ENCODE results near the gene AIPL1.

DNA sequence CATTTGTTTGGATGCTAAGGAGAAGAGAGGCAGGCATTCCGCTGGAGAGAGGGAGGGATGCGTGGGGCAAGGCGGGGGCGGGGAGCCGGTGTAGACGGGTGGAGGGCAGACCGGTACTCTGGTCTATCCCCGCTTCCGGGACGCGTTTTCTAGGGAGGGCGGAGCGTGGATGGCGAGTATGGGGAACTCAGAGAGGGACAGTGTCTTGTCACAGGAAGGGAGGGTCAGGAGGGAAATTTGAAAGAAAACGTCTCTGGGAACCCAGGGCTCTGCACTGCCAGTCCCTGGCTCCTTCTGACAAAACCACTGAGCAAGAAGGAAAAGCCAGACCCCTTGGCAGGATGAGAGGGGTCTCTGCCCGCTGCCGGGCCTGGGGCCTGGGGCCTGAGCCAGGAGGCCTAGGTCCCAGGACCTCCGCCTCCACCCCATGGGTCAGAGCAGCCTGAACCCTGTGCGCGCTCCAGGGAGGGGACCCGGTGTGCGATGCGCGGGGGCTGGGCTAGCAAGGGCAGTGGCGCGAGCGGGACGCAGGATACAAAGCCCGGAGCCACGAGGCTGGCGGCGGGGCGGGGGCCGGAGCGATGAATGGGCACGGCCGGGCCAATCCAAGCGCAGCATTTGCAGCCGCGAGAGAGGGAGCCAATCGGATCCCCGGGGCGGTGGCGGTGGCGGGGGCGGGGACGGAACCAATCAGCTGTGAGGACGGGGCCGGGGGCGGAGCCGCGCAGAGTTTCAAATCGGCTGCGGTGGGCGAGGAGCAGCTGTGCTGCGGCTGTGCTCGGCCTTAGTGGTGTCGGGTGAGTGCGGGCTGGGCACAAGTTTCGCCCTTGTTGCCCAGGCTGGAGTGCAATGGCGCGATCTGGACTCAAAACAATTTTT is 9.0 kb upstream of the AIPL1 start, which contains the start of gene PIMREG:
- TF ChIP-seq, protein P1, sequence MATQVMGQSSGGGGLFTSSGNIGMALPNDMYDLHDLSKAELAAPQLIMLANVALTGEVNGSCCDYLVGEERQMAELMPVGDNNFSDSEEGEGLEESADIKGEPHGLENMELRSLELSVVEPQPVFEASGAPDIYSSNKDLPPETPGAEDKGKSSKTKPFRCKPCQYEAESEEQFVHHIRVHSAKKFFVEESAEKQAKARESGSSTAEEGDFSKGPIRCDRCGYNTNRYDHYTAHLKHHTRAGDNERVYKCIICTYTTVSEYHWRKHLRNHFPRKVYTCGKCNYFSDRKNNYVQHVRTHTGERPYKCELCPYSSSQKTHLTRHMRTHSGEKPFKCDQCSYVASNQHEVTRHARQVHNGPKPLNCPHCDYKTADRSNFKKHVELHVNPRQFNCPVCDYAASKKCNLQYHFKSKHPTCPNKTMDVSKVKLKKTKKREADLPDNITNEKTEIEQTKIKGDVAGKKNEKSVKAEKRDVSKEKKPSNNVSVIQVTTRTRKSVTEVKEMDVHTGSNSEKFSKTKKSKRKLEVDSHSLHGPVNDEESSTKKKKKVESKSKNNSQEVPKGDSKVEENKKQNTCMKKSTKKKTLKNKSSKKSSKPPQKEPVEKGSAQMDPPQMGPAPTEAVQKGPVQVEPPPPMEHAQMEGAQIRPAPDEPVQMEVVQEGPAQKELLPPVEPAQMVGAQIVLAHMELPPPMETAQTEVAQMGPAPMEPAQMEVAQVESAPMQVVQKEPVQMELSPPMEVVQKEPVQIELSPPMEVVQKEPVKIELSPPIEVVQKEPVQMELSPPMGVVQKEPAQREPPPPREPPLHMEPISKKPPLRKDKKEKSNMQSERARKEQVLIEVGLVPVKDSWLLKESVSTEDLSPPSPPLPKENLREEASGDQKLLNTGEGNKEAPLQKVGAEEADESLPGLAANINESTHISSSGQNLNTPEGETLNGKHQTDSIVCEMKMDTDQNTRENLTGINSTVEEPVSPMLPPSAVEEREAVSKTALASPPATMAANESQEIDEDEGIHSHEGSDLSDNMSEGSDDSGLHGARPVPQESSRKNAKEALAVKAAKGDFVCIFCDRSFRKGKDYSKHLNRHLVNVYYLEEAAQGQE (IDR thresholded peaks at IDR 0.05; ENCODE audit: low read depth) = no peak
- TF ChIP-seq SP1 (IDR thresholded peaks at IDR 0.05; ENCODE audit: low read depth) (peak; percentile 85), POLR2AphosphoS5 (IDR thresholded peaks at IDR 0.05; ENCODE audit: low read depth, low read length) (peak; percentile 78), EZH2phosphoT487 (IDR thresholded peaks at IDR 0.05; ENCODE audit: borderline replicate concordance) (no peak), EZH2 (IDR thresholded peaks at IDR 0.05) (no peak), YY1 (IDR thresholded peaks at IDR 0.05; ENCODE audit: extremely low read depth, insufficient replicate concordance, low read depth, low read length) (no peak)
- TF ChIP-seq, protein P2, sequence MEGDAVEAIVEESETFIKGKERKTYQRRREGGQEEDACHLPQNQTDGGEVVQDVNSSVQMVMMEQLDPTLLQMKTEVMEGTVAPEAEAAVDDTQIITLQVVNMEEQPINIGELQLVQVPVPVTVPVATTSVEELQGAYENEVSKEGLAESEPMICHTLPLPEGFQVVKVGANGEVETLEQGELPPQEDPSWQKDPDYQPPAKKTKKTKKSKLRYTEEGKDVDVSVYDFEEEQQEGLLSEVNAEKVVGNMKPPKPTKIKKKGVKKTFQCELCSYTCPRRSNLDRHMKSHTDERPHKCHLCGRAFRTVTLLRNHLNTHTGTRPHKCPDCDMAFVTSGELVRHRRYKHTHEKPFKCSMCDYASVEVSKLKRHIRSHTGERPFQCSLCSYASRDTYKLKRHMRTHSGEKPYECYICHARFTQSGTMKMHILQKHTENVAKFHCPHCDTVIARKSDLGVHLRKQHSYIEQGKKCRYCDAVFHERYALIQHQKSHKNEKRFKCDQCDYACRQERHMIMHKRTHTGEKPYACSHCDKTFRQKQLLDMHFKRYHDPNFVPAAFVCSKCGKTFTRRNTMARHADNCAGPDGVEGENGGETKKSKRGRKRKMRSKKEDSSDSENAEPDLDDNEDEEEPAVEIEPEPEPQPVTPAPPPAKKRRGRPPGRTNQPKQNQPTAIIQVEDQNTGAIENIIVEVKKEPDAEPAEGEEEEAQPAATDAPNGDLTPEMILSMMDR (IDR thresholded peaks at IDR 0.05 in 2 of 3, conservative IDR thresholded peaks at IDR 0.05 in 1 of 3; ENCODE audit: borderline replicate concordance in 1 of 3, insufficient read depth in 1 of 3, low read depth in 2 of 3, low read length in 2 of 3) = no peak
